Natural killer cell treated with Interleukin-12 subunit alpha and Interleukin-12 subunit beta and Interleukin-15 and Interleukin-18, amount 100 ng/mL, for 72 hours (primary cell): ENCODE results near the gene LRFN4. TPM values are rescaled to one million over a fixed set of nuclear protein-coding genes. Genes with fewer than 3 reads are reported as not detected.
A peak's percentile ranks its signal among the peaks of the same experiment; 100 is the strongest.

Source experiments
- ATAC-seq, 2 donors: fragments of 150-1000 bp; cut with Tn5 transposase in 1 of 2; sonication (Bioruptor Pico), chemical (Tn5 transposase) in 1 of 2; 2 replicates each; pipeline ENCODE4 v1.10.0; 2021
- DNase-seq: peaks from one replicate; pipeline ENCODE4 v3.0.0; 2022; ENCODE audit warnings: low spot score
- H3K27ac Mint-ChIP-seq, 2 donors: 1 replicate in 1 of 2; 2 replicates in 1 of 2; pipeline ENCODE4 v1.8.0; 2022; ENCODE audit warnings: mixed read lengths in 2 of 2, mild to moderate bottlenecking in 1 of 2, moderate library complexity in 1 of 2
- H3K27me3 Mint-ChIP-seq, 2 donors: 1 replicate in 1 of 2; 2 replicates in 1 of 2; pipeline ENCODE4 v1.8.0; 2022; ENCODE audit warnings: mixed read lengths in 2 of 2
- H3K36me3 Mint-ChIP-seq: one replicate; pipeline ENCODE4 v1.8.0; 2022; ENCODE audit warnings: mixed read lengths
- H3K4me1 Mint-ChIP-seq, 2 donors: 1 replicate in 1 of 2; 2 replicates in 1 of 2; pipeline ENCODE4 v1.8.0; 2022; ENCODE audit warnings: low read depth in 2 of 2, mixed read lengths in 2 of 2, mild to moderate bottlenecking in 1 of 2
- H3K4me3 Mint-ChIP-seq: one replicate; pipeline ENCODE4 v1.8.0; 2022; ENCODE audit warnings: mixed read lengths
- H3K9me3 Mint-ChIP-seq: 2 replicates; pipeline ENCODE4 v1.8.0; 2022; ENCODE audit warnings: mixed read lengths
- total RNA-seq, 2 donors: library from RNA; stranded (reverse); gene quantifications; one replicate each; pipeline ENCODE4 v1.2.3, GENCODE V29; 2022

The LRFN4 gene
- total RNA-seq, 2 donors from 2014 or later: 1.4 to 7.9 TPM

DNA sequence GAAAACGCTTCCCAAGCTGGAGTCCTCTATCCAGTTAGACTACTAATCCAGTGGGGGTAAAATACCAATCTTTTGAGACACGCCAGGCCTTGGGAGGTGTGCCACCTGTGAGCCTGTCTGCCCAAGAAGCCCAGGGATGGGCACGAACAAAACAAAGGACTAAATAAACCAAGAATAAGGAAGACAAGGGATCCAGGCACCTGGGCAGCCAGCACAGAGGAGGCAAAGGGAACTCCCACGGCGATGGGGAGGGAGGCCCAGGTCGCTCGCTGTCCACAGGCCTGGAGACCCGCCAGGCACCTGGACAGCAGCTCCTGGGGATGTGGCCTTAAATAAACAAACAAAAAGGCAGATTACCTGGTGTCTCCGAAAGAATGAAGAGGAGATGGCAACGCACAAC, 31.4 kb downstream of the LRFN4 start:
- H3K27me3 Mint-ChIP-seq: peaks cover 2 to 8% of the 10 kb centered on the region in 2 donors
- H3K4me1 Mint-ChIP-seq: peaks cover 7 to 9% of the 10 kb centered on the region in 2 donors

DNA sequence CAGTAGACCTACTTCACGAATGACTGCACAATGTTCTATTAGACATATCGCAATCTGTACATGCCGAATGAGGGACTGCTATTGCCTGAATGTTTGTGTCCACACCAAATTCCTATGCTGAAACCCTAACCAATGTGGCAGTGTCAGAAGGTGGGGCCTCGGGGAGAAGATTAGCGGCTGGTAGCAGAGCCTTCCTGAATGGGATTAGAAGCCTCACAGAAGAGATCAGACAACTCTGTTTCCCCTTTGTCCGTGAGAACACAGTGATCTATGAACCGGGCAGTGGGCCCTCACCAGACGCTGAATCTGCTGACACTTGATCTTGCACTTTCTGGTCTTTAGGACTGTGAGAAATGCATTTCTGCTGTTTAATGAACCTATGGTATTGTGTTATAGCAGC, 33.1 kb downstream of the LRFN4 start:
- H3K4me3 Mint-ChIP-seq: no peak overlapping the region
- H3K36me3 Mint-ChIP-seq: no peaks in the 10 kb centered on the region
- H3K27ac Mint-ChIP-seq: no peak overlapping the region
- H3K27me3 Mint-ChIP-seq: peaks cover 12 to 17% of the 10 kb centered on the region in 2 donors
- H3K9me3 Mint-ChIP-seq: no peaks in the 10 kb centered on the region
- DNase-seq: no peak
- no peak for ATAC-seq
- H3K4me1 Mint-ChIP-seq: peaks cover 7 to 9% of the 10 kb centered on the region in 2 donors

More for the DNA sequence above, 31.4 kb downstream of the LRFN4 start:
- Mint-ChIP-seq H3K9me3 (no peaks in the 10 kb centered on the region), H3K4me3 (no peak overlapping the region), H3K27ac (no peak overlapping the region), H3K36me3 (no peaks in the 10 kb centered on the region)
- no peak for ATAC-seq
- DNase-seq: no peak

DNA sequence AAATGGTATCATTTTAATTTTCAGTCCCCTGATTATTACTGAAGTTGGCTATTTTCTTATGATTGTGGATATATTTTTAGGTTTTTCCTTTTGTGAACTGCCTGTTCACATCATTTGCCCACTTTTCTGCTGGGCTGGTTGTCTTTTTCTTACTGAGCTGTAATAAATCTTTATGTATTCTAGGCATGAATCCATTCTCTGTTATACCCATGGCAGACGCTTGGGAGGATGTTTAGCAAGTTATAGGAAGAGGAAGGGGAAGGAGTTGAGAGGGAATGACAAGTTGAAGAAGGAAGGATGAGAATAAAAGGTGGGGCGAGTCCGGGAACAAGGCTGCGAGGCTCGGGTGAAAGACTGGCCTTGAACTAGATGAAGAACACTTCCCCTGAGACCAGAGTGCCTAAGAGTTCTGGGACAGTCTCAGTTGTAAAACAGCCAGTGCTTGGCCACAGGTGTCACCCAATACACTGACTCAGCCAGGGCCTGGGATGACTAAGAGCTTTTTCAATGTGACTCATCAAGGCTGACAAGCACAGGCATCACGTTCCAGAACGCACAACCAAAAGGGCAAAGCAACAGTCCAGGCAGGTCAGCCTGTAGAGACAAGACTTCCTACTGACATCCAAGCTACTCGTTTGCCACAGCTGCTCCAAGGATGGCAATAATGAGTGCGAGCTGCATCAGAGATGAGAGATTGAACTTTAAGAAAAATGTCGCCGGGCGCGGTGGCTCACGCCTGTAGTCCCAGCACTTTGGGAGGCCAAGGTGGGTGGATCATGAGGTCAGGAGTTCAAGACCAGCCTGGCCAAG, 35.2 kb downstream of the LRFN4 start:
- H3K36me3 Mint-ChIP-seq: no peaks in the 10 kb centered on the region
- H3K27me3 Mint-ChIP-seq: peaks cover 12 to 22% of the 10 kb centered on the region in 2 donors
- H3K9me3 Mint-ChIP-seq: no peaks in the 10 kb centered on the region
- peaks cover 7 to 9% of the 10 kb centered on the region in 2 donors for H3K4me1 Mint-ChIP-seq
- peak; percentile 94 to 99 for ATAC-seq
- peak overlapping the region; percentile 0 for H3K4me3 Mint-ChIP-seq
- peak overlapping the region in 1 of 2 donors; percentile 12 for H3K27ac Mint-ChIP-seq
- peak; percentile 73 for DNase-seq

DNA sequence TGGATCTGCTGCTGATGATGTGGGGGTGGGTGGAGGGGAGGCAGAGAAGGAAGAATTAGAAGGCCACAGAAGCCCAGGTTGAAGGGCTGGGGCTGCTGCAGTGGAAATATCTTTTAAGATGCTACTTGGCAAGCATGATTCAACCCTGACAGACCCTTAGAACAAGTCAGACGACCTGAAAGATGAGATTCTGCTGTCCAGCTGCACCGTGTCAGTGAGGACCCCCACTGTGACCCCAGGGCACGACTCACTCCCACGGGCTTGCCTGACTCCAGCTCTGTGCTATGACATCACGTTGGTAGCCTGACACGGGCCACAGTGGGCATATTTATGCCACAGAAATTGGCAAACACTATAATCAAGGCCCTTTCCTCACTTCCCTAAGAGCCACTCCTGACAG, 36.0 kb downstream of the LRFN4 start:
- no peaks in the 10 kb centered on the region for H3K9me3 Mint-ChIP-seq
- no peak overlapping the region for H3K27ac Mint-ChIP-seq
- H3K27me3 Mint-ChIP-seq: peaks cover 12 to 22% of the 10 kb centered on the region in 2 donors
- peaks cover 7 to 9% of the 10 kb centered on the region in 2 donors for H3K4me1 Mint-ChIP-seq
- DNase-seq (no peak), ATAC-seq (no peak)
- no peak overlapping the region for H3K4me3 Mint-ChIP-seq
- no peaks in the 10 kb centered on the region for H3K36me3 Mint-ChIP-seq

DNA sequence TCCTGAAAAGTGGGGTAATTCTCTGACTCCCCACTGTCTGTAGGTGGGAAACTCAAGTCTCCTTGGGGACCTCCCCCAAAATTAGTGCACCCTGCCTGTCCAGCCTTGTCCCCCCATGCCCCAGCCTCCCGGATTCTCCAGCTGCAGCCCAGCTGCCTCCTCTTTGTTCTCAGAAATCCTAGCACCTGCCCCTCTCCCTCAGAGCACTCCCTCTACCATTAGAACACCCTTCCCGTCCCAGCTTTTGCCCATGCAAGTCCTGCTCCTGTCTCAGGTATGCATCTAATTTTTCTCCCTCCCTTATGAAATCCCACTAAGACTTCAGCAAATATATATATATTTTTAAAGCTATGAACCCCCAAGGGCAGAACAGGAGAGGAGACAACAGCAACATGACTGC, 37.3 kb downstream of the LRFN4 start:
- Mint-ChIP-seq H3K36me3 (no peaks in the 10 kb centered on the region), H3K9me3 (no peaks in the 10 kb centered on the region), H3K27me3 (peaks cover 12 to 22% of the 10 kb centered on the region in 2 donors), H3K27ac (no peak overlapping the region), H3K4me3 (no peak overlapping the region), H3K4me1 (peaks cover 7 to 9% of the 10 kb centered on the region in 2 donors)
- DNase-seq (no peak), ATAC-seq (no peak)

DNA sequence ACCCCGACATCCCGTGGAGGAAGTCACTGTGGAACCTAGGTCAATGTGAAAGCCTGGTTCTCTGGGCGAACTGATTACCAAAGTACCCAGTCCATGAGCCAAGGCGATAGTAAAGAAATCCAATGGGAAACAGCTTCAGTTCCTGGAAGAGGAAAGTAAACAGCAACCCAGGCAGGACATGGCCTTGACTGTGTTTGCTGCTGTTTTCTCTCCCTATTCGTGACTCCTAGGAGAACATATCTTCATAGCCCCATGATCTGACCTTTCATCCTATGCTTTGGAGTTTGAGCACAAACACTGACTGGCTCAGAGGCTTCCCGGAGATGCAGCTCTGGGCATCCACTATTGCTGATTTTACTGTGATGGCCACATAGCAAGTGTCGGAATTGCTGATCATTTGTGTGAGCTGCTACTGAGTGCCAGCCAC, 45.1 kb downstream of the LRFN4 start:
- Mint-ChIP-seq H3K27ac (no peak overlapping the region), H3K4me3 (no peak overlapping the region)
- no peak for ATAC-seq

DNA sequence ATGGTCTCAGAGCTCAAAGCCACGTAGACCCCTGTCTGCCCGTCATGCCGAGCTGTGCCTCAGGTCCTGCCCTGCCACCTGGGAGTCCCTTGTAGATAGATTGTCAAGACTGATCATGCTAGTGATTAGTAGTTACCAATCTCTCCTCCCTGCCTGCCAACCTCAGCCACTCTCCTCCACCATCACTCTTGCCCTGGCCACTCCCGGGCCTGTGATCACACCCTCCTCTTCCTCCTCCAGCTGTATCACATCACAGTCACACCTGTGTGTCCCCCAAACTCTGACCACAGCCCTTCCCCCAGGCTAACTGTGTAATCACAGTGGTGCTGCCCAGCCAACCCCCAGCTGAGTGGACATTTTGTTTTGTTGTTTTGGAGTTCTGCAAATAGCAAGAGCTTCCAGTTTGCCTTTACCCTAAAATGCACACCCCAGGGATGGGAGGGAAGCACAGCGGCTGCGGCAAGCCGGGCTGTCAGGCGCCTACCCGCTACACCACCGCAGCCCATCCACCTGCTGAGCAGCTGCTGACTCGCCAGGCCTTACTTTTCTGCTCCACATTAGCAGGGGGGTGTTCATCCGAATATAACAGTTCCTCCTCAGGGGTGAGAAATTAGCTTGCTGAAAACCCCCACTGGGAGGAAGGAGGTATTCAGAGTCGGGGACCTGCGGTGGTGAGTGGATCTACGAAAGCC, 45.8 kb downstream of the LRFN4 start:
- Mint-ChIP-seq H3K27me3 (peaks cover 4 to 7% of the 10 kb centered on the region in 2 donors), H3K4me3 (no peak overlapping the region), H3K4me1 (no peaks in the 10 kb centered on the region), H3K27ac (no peak overlapping the region), H3K36me3 (no peaks in the 10 kb centered on the region), H3K9me3 (no peaks in the 10 kb centered on the region)
- ATAC-seq (no peak), DNase-seq (no peak)

More for the DNA sequence above, 45.1 kb downstream of the LRFN4 start:
- H3K4me1 Mint-ChIP-seq: no peaks in the 10 kb centered on the region
- no peaks in the 10 kb centered on the region for H3K9me3 Mint-ChIP-seq
- H3K36me3 Mint-ChIP-seq: no peaks in the 10 kb centered on the region
- no peak for DNase-seq
- H3K27me3 Mint-ChIP-seq: peaks cover 4 to 7% of the 10 kb centered on the region in 2 donors

DNA sequence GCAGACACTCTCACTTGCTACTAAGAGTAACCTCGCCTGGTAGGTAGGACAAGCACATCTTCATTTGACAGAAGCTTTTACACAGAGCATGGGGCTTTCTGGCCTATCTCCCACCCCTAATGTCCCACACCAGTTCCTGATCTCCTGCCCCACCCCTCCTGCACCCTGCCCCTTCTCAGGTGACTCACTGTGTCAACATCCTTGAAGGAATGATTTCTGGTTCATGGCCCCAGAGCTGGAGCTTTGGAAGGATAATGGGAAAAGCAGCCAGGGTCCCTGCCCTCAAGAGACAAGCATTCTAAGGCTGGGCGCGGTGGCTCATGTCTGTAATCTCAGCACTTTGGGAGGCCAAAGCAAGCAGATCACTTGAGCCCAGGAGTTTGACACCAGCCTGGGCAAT, 47.2 kb downstream of the LRFN4 start:
- no peak for ATAC-seq
- no peak for DNase-seq
- Mint-ChIP-seq H3K27me3 (peaks cover 4 to 7% of the 10 kb centered on the region in 2 donors), H3K27ac (no peak overlapping the region), H3K36me3 (no peaks in the 10 kb centered on the region), H3K4me1 (no peaks in the 10 kb centered on the region), H3K4me3 (no peak overlapping the region), H3K9me3 (no peaks in the 10 kb centered on the region)

DNA sequence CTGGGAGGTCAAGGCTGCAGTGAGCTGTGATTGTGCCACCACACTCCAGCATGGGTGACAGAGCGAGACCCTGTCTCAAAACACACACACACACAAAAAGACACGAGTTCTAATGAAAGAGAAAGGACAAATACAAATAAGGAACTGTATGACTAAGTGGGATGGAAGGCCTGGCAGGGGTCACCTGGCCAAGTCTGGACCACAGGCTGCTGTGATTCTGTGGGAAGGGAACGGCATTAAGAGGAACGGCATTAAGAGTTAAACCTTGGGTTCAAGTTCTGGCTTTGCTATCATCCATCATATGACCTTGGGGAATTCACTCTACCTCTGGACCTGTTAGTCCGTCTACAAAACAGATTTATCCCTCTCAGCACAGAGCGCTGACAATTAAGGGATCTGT, 47.7 kb downstream of the LRFN4 start:
- Mint-ChIP-seq H3K27ac (no peak overlapping the region), H3K4me3 (no peak overlapping the region), H3K36me3 (no peaks in the 10 kb centered on the region), H3K27me3 (peaks cover 4 to 7% of the 10 kb centered on the region in 2 donors), H3K4me1 (no peaks in the 10 kb centered on the region), H3K9me3 (no peaks in the 10 kb centered on the region)
- DNase-seq (no peak), ATAC-seq (no peak)

DNA sequence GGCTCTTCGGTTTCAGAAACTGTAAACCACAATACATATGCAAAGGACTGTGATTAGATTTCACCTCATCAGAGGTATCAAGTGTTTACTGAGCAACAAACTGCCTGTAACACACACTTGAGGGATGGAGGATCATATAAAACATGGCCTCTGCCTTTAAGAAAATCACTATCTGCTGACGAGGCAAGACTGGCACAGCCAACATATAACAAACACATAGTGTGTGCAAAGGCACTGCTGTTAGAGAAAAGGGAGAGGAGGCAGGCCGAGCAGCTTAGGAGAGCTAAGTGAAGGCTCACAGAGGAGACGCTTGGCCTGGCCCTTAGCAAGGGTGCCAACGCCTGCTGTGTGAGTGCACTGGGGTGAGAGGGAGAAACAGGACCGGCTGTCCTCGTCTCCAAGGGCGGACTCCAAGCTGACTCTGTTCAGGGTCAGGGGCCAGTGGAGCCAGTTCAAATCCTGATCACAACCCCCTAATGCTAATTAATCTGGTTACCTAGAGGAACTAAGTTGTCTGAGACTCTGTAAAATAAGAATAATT, 48.2 kb downstream of the LRFN4 start:
- Mint-ChIP-seq H3K27me3 (peaks cover 4 to 7% of the 10 kb centered on the region in 2 donors), H3K36me3 (no peaks in the 10 kb centered on the region), H3K9me3 (no peaks in the 10 kb centered on the region), H3K4me1 (no peaks in the 10 kb centered on the region), H3K4me3 (no peak overlapping the region), H3K27ac (no peak overlapping the region)
- DNase-seq (no peak), ATAC-seq (no peak)

DNA sequence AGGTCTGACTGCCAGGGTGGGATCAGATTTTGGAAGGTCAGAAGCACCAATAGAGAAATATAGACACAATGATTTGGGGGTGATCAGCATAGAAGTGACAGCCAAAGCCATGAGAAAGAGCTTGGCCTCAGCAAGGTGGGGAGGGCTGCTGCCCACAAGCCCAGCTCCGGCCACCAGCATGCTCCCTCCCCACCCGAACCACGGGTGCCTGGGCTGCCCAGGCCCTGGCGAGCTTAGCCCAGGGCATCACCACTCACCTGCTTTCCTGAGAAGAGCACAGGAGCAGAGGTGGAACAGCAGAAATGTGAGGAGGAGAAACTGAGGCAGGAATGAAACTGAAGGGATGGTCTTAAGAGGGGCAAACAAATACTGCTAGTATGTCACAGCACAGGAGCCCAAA, 48.8 kb downstream of the LRFN4 start:
- Mint-ChIP-seq H3K4me1 (no peaks in the 10 kb centered on the region), H3K27me3 (peaks cover 4 to 7% of the 10 kb centered on the region in 2 donors), H3K9me3 (no peaks in the 10 kb centered on the region), H3K36me3 (no peaks in the 10 kb centered on the region), H3K27ac (no peak overlapping the region), H3K4me3 (no peak overlapping the region)
- DNase-seq: no peak
- no peak for ATAC-seq

DNA sequence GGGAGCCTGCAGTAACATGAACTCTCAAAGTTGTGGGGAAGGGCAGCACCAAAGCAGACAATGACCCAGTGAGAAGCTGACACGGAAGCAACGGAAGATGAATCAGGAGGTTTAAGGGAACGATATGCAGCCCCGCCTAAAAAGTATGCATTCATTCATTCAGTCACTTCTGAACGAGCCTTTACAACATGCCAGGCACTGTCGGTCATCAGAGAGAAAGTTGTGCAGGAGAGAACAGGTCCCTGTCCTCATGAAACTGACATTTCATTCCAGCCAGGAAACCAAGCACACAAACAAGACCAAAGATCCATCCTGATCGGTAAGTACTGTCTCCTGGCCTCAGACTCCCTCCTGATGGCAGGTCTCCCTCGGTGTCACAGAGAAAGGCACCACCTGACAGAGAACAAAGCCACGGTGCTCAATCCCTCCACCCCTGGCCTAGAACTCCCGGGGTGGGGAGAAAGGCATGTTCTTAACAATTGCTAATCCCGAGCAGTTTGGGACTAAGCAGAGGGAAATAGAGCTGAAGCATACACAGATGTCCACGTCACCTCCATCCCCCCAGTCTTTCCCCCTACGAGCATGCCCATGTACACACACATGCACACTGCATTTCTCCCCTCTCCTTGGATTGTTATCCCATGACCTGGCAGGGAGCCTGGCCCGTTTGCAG, 49.3 kb downstream of the LRFN4 start:
- DNase-seq (no peak), ATAC-seq (no peak)
- Mint-ChIP-seq H3K27me3 (peaks cover 2 to 7% of the 10 kb centered on the region in 2 donors), H3K27ac (no peak overlapping the region), H3K4me1 (no peaks in the 10 kb centered on the region), H3K4me3 (no peak overlapping the region), H3K36me3 (no peaks in the 10 kb centered on the region), H3K9me3 (no peaks in the 10 kb centered on the region)

DNA sequence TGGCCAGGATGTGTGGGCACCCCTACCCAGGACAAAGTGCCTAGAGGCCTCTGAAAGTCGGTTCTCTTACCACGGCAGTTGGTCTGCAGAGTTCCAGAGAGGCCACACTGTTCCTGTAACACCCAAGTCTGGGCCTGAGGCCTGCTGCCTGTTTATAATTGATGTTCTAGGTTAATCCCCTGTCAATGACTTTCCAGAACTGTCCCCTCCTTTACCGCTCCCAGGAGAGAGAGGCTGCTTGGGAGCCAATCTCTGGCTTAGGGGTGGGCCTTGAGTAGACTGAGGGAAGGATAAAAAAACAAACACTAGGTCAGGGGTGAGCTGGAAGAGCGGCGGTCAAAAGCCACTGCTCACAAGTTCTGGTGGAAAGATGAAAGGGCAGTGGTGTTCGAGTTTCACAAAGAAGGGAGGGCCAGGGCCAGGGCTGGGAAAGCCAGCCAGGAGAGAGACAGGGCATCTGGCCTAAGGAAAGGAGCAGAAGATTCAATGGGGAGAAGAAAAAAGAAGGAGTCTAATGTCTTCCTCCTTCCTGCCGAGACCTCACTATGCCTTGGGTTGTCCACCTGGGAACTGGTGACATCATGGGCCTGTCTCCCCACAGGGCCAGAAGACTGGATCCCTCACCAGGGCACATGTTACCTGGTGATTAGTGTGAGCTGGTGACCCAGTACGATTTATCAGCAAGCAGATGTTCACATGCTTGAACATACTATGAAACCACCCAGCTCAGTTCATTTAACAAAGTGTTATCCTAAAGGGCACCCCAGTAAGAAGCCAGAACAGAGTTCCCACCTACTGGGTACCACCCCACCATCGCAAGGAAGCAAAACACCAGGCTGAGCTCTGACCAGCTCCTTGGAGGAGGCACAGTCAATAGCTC, 51.1 kb downstream of the LRFN4 start:
- Mint-ChIP-seq H3K27me3 (peaks cover 2 to 7% of the 10 kb centered on the region in 2 donors), H3K4me1 (no peaks in the 10 kb centered on the region), H3K4me3 (no peak overlapping the region), H3K36me3 (no peaks in the 10 kb centered on the region), H3K9me3 (no peaks in the 10 kb centered on the region), H3K27ac (no peak overlapping the region)
- DNase-seq (no peak), ATAC-seq (no peak)
